ENCODE results near the gene ZFYVE28.

The ZFYVE28 gene

DNA sequence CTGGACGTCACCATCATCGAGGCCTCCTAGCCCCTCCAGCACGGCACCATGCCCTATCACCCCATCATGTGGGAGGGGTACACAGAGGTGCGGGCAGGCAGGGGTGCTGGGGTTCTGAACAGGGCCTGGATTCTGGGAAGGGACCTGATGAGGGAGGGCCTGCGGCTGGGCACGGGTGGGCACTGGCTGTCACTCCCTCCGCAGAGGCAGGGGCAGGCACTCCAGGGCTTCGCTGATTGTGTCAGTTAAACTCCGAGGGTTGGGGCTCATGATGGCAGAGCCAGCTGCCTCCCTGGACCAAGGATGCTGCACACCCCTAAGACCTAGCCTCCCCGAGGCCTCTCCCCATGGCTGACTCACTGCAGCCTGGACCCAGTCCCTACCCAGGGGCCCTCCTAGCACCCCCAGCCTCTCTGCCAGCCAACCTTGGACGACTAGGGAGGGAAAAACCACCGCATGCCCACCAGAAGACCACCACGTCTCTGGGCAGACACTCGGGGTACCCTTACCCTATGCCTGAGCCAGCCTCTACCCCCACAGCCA lies 45.9 kb downstream of the ZFYVE28 start:
- TF ChIP-seq, protein P1, sequence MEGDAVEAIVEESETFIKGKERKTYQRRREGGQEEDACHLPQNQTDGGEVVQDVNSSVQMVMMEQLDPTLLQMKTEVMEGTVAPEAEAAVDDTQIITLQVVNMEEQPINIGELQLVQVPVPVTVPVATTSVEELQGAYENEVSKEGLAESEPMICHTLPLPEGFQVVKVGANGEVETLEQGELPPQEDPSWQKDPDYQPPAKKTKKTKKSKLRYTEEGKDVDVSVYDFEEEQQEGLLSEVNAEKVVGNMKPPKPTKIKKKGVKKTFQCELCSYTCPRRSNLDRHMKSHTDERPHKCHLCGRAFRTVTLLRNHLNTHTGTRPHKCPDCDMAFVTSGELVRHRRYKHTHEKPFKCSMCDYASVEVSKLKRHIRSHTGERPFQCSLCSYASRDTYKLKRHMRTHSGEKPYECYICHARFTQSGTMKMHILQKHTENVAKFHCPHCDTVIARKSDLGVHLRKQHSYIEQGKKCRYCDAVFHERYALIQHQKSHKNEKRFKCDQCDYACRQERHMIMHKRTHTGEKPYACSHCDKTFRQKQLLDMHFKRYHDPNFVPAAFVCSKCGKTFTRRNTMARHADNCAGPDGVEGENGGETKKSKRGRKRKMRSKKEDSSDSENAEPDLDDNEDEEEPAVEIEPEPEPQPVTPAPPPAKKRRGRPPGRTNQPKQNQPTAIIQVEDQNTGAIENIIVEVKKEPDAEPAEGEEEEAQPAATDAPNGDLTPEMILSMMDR (IDR thresholded peaks at IDR 0.05), result no peak

DNA sequence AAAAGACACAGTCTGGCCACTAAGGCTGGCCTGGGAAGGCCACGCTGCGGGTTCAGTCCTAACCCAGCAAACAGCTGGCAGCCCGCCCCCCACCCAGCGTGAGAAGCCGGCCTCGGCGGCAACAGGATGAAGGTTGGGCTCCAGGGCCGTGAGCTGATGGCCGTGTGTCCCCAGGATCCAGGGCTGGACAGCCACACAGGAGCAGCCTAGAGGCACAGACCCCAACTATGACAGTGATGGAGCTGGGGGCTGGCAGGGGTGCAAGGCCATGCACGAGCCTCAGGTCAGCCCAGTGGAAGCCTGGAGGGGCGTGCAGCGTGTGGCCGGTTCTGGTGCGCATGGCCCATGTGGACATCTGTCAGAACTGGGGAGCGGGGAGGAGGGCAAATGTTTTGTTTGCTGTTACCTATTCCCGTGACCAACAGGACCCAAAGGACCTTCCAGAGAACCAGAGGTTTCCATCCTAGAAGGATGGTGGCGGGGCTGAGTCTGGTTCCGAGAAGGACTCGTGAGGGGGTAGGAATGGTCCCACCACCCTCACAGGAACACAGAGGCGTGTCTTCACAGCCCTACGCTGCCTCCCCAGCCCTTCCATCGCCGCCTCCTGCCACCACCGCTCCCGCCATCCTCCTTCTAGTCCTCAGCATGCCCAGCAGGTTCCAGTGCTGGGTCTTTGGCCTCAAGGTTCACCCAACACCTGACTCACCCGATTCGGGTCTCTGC lies 46.5 kb downstream of the ZFYVE28 start:
- TF ChIP-seq, protein P1 (IDR thresholded peaks at IDR 0.05), result no peak

DNA sequence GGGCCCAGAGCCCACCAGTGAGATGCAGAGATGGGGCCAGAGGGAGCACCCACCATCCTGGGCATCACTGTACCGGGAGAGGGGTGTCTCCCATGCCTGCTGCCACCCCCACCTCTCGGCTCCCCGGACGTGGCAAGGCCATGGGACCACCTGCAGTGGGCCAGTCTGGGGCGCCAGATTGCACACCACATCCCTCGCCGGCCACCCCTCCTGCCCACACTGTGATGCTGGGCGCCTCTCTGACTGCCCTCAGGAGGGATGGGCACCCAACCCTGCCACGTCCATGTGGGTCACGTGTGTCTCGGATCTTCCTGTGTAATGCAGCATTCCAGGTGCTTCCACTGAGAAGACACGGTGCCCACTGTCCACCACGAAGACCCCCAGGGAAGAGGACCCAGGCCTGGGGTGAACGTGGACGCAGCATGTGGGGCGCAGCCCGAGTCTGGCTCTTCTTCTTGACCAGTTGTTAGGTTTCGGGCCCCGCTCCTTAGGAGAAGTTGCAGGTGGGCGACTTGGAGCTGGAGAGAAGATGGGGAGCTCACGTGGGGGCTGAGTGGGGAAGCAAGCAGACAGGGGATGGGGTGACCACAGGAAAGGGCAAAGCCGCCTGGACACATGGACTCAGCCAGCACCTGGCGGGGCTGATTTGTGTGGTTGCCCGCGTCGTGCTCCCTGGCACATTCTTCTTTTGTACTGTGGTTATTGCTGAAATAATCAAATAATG lies 47.7 kb downstream of the ZFYVE28 start:
- TF ChIP-seq, protein P1 (IDR thresholded peaks at IDR 0.05), result no peak

DNA sequence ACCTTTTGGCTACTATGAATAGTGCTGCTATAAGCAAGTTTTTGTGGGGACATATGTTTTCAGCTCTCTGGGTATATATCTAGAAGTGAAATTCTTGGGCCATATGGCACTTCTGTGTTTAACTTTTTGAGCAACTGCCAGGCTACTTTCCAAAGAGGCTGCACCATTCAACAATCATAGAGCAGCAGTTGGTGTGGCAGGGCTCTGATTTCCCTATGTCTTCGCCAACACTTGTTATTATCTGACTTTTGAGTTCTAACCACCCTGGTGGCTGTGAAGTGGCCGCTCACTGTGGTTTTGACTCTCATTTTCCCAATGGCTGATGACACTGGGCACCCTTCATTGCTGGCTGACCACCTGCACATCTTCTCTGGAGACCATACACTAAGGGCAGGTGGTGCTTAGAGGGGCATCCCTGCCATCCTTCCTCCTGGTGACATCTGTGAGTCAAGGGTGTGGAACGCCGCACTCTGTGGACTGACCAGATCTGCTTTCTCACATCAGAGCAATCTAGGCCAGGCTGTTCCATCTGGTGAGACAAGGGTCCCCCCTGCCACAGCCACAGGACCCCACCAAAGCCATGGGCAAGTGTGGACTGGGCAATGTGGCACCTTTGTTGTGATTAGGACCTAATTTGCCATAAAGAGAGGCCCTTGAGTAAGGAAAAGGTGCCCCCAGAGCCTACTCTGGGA lies 49.6 kb downstream of the ZFYVE28 start:
- TF ChIP-seq, protein P1 (IDR thresholded peaks at IDR 0.05), result no peak

DNA sequence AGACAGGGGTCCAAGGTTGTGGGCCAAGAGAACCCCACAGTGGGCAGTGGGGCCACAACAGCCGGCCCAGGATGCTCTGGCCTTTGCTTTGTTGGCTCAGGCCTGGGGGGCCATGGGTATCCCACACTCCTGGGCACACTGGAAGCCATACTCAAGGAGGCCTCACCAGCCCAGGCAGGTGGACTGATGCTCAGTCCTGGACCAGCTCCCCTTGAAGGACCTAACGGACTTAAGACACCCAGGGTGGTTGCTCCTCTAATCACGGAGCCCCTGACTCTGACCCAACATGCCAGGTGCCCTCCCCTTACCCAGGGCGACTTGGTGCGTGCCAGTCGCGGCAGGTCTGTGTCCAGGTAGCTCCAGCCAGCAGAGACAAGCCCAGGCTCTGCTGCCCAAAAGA lies 50.8 kb downstream of the ZFYVE28 start:
- TF ChIP-seq, protein P1 (IDR thresholded peaks at IDR 0.05), result no peak

DNA sequence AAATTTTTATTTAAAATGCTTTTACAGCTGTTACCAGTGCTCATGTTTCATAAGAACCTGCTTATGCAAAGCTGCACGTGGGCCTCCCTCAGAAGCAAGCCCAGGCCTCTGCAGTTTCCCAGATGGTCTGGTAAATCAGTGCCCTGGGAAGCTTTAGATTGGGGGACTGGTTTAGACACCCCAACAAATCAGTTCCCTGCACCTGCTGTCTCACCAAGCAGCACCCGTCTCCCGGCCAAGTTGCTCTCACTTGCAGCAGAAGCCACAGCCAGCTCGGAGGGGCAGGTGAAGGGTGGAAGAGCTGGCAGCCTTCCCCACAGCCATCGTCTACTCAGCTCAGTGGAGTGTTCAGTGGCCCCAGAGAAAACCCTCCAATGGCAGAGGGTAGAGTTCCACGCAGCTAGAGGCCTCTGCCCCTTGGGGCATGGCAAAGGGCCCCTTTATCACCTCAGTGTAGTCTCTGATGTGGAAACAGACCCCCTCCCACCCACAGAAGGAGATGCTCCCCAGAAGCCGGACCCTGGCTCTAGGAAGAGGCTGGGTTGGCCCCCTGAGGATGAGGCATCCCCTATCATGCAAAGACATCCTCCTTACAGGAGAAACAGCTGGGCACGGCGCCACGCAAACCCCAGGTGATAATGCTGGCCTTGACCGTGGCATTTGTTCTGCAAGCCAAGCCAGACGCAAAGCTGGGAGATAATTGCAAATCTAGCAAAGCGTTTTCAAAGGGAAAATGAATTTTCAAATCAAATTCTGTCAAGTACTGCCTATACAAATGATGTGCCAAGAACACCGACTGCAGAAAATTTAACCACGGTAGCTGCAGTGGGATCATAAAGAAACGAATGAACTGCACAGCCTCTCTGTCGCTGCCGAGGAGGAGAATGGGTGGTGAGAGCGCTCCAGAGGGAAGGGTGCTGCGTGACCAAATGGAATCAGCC lies 51.9 kb downstream of the ZFYVE28 start:
- TF ChIP-seq, protein P1 (IDR thresholded peaks at IDR 0.05), result no peak

DNA sequence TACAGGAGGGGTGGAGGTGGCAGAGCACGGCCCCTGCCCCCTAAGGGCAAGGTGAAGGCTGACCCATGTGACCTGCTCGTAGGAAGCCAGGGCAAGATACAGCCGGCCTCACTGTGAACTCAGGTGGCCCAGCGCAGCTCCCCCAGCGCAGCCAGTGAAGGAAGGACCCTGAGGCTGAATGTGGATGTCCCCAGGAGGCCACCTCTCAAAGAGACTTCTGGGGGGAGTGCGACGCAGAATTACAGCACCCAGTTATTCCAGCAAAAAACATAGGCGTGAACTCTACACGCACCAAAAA lies 52.6 kb downstream of the ZFYVE28 start:
- TF ChIP-seq, protein P1 (IDR thresholded peaks at IDR 0.05), result no peak

Data from LNCAP (cell line).